Measurements from ENCODE around the gene LMTK3.

DNA sequence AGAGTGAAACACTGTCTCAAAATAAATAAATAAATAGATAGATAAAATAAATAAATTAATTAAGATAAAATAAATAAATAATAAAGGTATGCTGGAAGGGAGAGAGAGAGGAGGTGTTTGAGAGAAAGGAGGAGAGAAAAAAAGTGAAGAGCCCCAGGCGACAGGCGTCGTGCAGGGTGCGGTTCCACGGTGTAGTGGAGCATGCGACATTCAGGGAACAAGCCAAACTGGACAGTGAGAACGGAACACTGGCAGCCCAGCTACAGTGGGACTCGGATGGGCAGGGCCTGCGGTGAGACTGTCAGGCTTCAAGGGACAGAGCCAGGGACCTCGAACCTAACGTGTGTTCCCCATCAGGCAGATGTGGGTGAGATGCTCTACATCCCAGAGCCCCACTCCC is 49.8 kb upstream of the LMTK3 start:
- TF ChIP-seq OSR1 (CRISPR knock-in tag; IDR thresholded peaks at IDR 0.05) = no peak
- TF ChIP-seq, protein P1, sequence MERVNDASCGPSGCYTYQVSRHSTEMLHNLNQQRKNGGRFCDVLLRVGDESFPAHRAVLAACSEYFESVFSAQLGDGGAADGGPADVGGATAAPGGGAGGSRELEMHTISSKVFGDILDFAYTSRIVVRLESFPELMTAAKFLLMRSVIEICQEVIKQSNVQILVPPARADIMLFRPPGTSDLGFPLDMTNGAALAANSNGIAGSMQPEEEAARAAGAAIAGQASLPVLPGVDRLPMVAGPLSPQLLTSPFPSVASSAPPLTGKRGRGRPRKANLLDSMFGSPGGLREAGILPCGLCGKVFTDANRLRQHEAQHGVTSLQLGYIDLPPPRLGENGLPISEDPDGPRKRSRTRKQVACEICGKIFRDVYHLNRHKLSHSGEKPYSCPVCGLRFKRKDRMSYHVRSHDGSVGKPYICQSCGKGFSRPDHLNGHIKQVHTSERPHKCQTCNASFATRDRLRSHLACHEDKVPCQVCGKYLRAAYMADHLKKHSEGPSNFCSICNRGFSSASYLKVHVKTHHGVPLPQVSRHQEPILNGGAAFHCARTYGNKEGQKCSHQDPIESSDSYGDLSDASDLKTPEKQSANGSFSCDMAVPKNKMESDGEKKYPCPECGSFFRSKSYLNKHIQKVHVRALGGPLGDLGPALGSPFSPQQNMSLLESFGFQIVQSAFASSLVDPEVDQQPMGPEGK (CRISPR knock-in tag; IDR thresholded peaks at IDR 0.05; ENCODE audit: borderline replicate concordance) = no peak
- TF ChIP-seq ZNF565 (CRISPR knock-in tag; conservative IDR thresholded peaks at IDR 0.05; ENCODE audit: low read depth) = no peak
- TF ChIP-seq ZFP3 (CRISPR knock-in tag; IDR thresholded peaks at IDR 0.05) = no peak
- no peak for TF ChIP-seq GLIS3 (CRISPR knock-in tag; IDR thresholded peaks at IDR 0.05)

Data from SK-N-SH treated with all-trans-retinoic acid at 6 μM for 48 hours (cell line).